Activated B cell treated with CpG ODN at 0.5 μM for 24 hours (primary cell): Measurements from ENCODE around the gene CDKN2A. TPM values are rescaled to one million over a fixed set of nuclear protein-coding genes. Genes with fewer than 3 reads are reported as not detected.

ENCODE experiments used
- ATAC-seq: fragments of 200-7000 bp; cut with Tn5 transposase; one replicate; pipeline ENCODE4 v1.10.0; 2021; ENCODE audit warnings: low read depth, mild to moderate bottlenecking, moderate library complexity
- CTCF ChIA-PET: fragments of 350-600 bp; sonication (Branson Sonifier 250); formaldehyde crosslinking; loops from one replicate; lab custom pipeline; 2021; ENCODE audit warnings: antibody characterized with exemption; lab: Charles Lee
- POLR2A ChIA-PET: fragments of 350-600 bp; sonication (Branson Sonifier 250); formaldehyde crosslinking; loops from one replicate; lab custom pipeline; 2021; ENCODE audit warnings: antibody characterized with exemption; lab: Charles Lee
- DNase-seq: peaks from one replicate; pipeline ENCODE4 v3.0.0; 2022
- H3K27ac Mint-ChIP-seq: one replicate; pipeline ENCODE4 v1.8.0; 2020; ENCODE audit warnings: mixed read lengths
- H3K27me3 Mint-ChIP-seq: one replicate; pipeline ENCODE4 v1.8.0; 2021; ENCODE audit warnings: mixed read lengths
- H3K36me3 Mint-ChIP-seq: one replicate; pipeline ENCODE4 v1.8.0; 2021; ENCODE audit warnings: low read depth, mixed read lengths
- H3K4me1 Mint-ChIP-seq: one replicate; pipeline ENCODE4 v1.8.0; 2021; ENCODE audit warnings: mixed read lengths
- H3K4me3 Mint-ChIP-seq: one replicate; pipeline ENCODE4 v1.8.0; 2020; ENCODE audit warnings: mild to moderate bottlenecking, mixed read lengths
- H3K9me3 Mint-ChIP-seq: one replicate; pipeline ENCODE4 v1.8.0; 2020; ENCODE audit warnings: mixed read lengths
- intact Hi-C: fragments of 100-400 bp; cut with micrococcal nuclease; formaldehyde crosslinking; loops from one replicate; pipeline ENCODE4 v1.15.1; 2024
- total RNA-seq: library from RNA; stranded (reverse); gene quantifications from 2 replicates; pipeline ENCODE4 v1.2.3, GENCODE V29; 2022
- TF ChIP-seq, protein P1 (sequence below): fragments of 200-600 bp; IDR thresholded peaks from one replicate; pipeline ENCODE4 v1.8.0; 2022; ENCODE audit warnings: antibody characterized with exemption, mild to moderate bottlenecking

Gene CDKN2A
- total RNA-seq, 1 donor from 2014 or later, result 8.5 TPM

DNA sequence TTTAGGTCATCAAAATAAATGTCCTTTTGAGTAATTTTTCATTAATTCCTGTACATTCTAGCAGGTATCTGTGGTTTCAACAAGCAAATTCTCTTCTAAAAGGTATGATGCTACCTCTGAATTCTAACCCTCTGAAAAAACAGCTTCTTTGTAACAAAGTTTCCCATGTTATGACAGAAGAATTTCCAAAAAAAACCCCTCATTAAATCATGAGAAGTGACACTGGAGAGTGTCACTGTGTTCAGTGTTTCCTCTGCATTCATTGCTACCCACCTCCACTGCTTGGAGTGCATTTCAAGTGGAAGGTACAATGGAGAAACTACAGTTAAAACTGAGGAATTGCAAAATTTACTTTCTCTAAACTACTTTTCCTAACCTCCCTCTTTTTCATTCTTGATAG lies 10.1 kb downstream of the CDKN2A start:
- intact Hi-C loops, result no loop called here
- no peak overlapping the region for H3K27ac Mint-ChIP-seq
- H3K36me3 Mint-ChIP-seq, result no peaks in the 10 kb centered on the region
- H3K27me3 Mint-ChIP-seq, result peaks cover 51% of the 10 kb centered on the region
- ChIA-PET CTCF (interaction anchor here (1.6 kb wide), 1 partner anchor 24 kb away, joined by 5 read pairs; no protein-coding TSS in a partner anchor), POLR2A (no interaction called here)
- TF ChIP-seq, protein P1, sequence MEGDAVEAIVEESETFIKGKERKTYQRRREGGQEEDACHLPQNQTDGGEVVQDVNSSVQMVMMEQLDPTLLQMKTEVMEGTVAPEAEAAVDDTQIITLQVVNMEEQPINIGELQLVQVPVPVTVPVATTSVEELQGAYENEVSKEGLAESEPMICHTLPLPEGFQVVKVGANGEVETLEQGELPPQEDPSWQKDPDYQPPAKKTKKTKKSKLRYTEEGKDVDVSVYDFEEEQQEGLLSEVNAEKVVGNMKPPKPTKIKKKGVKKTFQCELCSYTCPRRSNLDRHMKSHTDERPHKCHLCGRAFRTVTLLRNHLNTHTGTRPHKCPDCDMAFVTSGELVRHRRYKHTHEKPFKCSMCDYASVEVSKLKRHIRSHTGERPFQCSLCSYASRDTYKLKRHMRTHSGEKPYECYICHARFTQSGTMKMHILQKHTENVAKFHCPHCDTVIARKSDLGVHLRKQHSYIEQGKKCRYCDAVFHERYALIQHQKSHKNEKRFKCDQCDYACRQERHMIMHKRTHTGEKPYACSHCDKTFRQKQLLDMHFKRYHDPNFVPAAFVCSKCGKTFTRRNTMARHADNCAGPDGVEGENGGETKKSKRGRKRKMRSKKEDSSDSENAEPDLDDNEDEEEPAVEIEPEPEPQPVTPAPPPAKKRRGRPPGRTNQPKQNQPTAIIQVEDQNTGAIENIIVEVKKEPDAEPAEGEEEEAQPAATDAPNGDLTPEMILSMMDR, result no peak
- H3K4me3 Mint-ChIP-seq, result no peak overlapping the region
- ATAC-seq, result no peak
- no peak for DNase-seq
- H3K4me1 Mint-ChIP-seq, result peaks cover 3% of the 10 kb centered on the region
- no peaks in the 10 kb centered on the region for H3K9me3 Mint-ChIP-seq

DNA sequence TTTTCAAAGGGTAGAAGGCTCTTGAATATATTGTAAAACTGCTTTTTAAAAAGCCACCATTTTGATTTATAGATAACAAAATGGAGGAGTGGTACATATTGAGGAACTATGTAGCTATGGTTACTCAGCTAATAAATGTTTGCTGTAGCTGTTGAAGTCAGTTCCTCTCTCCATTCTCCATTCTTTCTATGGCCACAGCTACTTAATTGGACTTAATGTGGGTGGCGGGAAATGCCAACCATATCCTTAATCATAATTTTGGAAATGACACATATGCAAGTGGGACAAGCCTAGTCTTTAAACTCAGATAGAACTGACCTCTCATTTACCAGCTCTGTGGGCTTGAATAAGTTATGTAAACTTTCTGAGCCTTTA lies 10.6 kb downstream of the CDKN2A start:
- no peak overlapping the region for H3K4me3 Mint-ChIP-seq
- no peak overlapping the region for H3K27ac Mint-ChIP-seq
- H3K36me3 Mint-ChIP-seq, result no peaks in the 10 kb centered on the region
- peaks cover 52% of the 10 kb centered on the region for H3K27me3 Mint-ChIP-seq
- peaks cover 3% of the 10 kb centered on the region for H3K4me1 Mint-ChIP-seq
- DNase-seq, result no peak
- CTCF ChIA-PET, result interaction anchor here (1.6 kb wide), 1 partner anchor 24 kb away, joined by 5 read pairs; no protein-coding TSS in a partner anchor
- no peak for ATAC-seq
- TF ChIP-seq, protein P1, result no peak
- no peaks in the 10 kb centered on the region for H3K9me3 Mint-ChIP-seq
- intact Hi-C loops, result no loop called here
- POLR2A ChIA-PET, result no interaction called here

DNA sequence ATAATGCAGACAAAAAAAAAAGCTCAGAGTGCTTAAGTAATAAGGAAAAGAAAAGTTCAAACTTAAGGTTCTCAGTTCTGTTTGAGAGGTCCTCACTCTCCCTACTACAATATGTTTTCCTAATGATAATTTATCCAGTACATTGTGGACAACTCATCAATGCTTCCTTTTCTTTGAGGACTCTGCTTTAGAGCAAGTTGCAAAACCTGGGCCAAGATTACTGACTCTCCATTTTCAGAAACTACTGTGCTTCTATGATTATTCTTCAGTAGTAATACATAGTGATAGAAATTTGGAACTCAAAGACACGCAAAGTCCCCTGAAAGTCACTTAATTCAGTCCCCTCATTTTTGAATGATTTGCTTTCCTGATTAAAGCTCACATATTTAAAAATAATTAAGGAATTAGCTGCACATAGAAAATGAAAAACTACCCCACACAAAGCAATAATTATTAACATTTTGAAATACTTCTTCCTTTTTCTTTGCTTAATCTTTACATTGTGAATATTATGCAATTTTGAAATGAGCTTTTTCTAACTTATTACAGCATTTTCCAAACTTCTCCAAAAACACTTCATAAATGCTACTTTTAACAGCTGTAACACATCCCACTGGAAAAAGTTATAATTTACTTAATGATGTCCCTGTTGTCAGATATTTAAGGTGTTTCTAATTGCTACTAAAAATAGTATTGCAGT lies 11.2 kb downstream of the CDKN2A start:
- peaks cover 50% of the 10 kb centered on the region for H3K27me3 Mint-ChIP-seq
- intact Hi-C loops, result no loop called here
- peaks cover 3% of the 10 kb centered on the region for H3K4me1 Mint-ChIP-seq
- TF ChIP-seq, protein P1, result no peak
- POLR2A ChIA-PET, result interaction anchor here (1.0 kb wide), 1 partner anchor 11 kb away, joined by 6 read pairs; the partner anchor contains the start of genes CDKN2A and CDKN2B-AS1
- no peaks in the 10 kb centered on the region for H3K9me3 Mint-ChIP-seq
- H3K4me3 Mint-ChIP-seq, result no peak overlapping the region
- no peak overlapping the region for H3K27ac Mint-ChIP-seq
- CTCF ChIA-PET, result interaction anchor here (1.1 to 1.6 kb wide), 2 partner anchors 25 to 224 kb away, joined by 3 to 5 read pairs; no protein-coding TSS in a partner anchor
- no peaks in the 10 kb centered on the region for H3K36me3 Mint-ChIP-seq
- no peak for ATAC-seq
- DNase-seq, result no peak

DNA sequence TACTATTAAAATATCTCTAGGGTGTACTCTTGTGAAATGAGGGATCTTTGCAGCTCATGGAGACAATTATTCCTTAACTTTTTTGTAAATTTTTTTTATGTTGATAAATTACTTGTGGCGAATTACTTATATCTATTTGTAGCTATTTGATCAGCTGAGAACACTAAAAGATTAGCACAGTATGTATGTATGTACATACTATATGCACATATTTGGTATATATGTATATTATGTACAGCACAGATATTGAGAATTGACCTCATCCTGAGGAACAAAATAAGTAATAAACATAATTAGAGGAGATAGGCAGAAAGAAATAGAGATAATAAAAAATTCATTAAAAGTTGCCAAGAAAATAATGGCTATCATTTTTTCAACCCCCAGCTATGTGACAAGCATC lies 11.8 kb downstream of the CDKN2A start:
- Mint-ChIP-seq H3K27ac (no peak overlapping the region), H3K36me3 (no peaks in the 10 kb centered on the region), H3K4me3 (no peak overlapping the region), H3K27me3 (peaks cover 50% of the 10 kb centered on the region), H3K9me3 (no peaks in the 10 kb centered on the region), H3K4me1 (peaks cover 3% of the 10 kb centered on the region)
- ATAC-seq (no peak), DNase-seq (no peak)
- TF ChIP-seq, protein P1, result no peak
- ChIA-PET POLR2A (interaction anchor here (1.0 kb wide), 1 partner anchor 12 kb away, joined by 6 read pairs; the partner anchor contains the start of genes CDKN2A and CDKN2B-AS1), CTCF (interaction anchor here (1.1 to 1.6 kb wide), 2 partner anchors 25 to 224 kb away, joined by 3 to 5 read pairs; no protein-coding TSS in a partner anchor)
- intact Hi-C loops, result no loop called here

DNA sequence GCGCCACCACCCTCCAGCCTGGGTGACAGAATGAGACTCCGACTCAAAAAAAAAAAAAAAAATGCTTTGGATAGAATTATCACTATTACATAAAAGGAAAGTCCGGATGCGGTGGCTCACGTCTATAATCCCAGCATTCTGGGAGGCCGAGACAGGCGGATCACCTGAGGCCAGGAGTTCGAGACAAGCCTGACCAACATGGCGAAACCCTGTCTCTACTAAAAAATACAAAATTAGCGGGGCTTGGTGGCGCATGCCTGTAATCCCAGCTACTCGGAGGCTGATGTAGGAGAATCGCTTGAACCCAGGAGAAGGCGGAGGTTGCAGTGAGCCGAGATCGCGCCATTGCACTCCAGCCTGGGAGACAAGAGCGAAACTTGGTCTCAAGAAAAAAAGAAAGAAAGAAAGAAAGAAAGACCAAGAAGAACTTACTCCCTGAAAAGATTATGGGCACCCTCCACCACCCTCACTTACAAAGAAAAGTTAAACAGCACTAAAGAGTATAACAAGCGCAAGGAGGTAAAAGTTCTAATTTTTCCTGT lies 17.8 kb downstream of the CDKN2A start:
- ATAC-seq (no peak), DNase-seq (no peak)
- intact Hi-C loops, result loop anchor here (10.0 kb wide), 1 partner anchor 1848 kb away; the partner anchor contains the start of gene ELAVL2
- ChIA-PET CTCF (interaction anchor here (1.2 to 1.8 kb wide), 3 partner anchors 19 to 163 kb away, joined by 4 to 7 read pairs (median 4); partner anchors contain the start of gene CDKN2B-AS1), POLR2A (no interaction called here)
- Mint-ChIP-seq H3K4me3 (no peak overlapping the region), H3K36me3 (no peaks in the 10 kb centered on the region), H3K4me1 (peaks cover 19% of the 10 kb centered on the region), H3K9me3 (no peaks in the 10 kb centered on the region), H3K27ac (no peak overlapping the region), H3K27me3 (peaks cover 61% of the 10 kb centered on the region)
- TF ChIP-seq, protein P1, result no peak
